Epithelial cell of esophagus (primary cell): ENCODE measurements around the gene CCNY.

Experiments used
- DNase-seq: peaks from one replicate; pipeline ENCODE4 v3.0.0; 2010; ENCODE audit warnings: low read depth
- H3K4me3 ChIP-seq: 2 replicates; pipeline ENCODE4 v1.5.1; 2011; ENCODE audit warnings: mild to moderate bottlenecking, low read length, control low read depth
- CTCF ChIP-seq: IDR thresholded peaks from 2 replicates; pipeline ENCODE4 v1.5.1; 2011; ENCODE audit warnings: low read depth, mild to moderate bottlenecking, low read length, control low read depth, inconsistent platforms; ENCODE audit not compliant: insufficient read depth; ENCODE audit errors: missing control alignments

The CCNY gene

GRCh38 chr10:35588836-35589235, 252.5 kb downstream of the CCNY start:
- no peak overlapping the region for H3K4me3 ChIP-seq
- TF ChIP-seq CTCF: no peak
- no peak for DNase-seq

GRCh38 chr10:35592441-35592840, 256.1 kb downstream of the CCNY start:
- DNase-seq: no peak
- no peak for TF ChIP-seq CTCF
- no peak overlapping the region for H3K4me3 ChIP-seq

- TF ChIP-seq CTCF: no peak
- H3K4me3 ChIP-seq: no peak overlapping the region
- no peak for DNase-seq
Observed at GRCh38 chr10:35594115-35595079, 258.1 kb downstream of the CCNY start.

- no peak for DNase-seq
- no peak for TF ChIP-seq CTCF
- H3K4me3 ChIP-seq: no peak overlapping the region
Observed at GRCh38 chr10:35595106-35595505, 258.8 kb downstream of the CCNY start.

GRCh38 chr10:35598379-35598778, 262.1 kb downstream of the CCNY start:
- no peak for DNase-seq
- no peak overlapping the region for H3K4me3 ChIP-seq
- no peak for TF ChIP-seq CTCF

GRCh38 chr10:35600193-35600592, 263.9 kb downstream of the CCNY start:
- no peak for DNase-seq
- no peak for TF ChIP-seq CTCF
- H3K4me3 ChIP-seq: no peak overlapping the region

- no peak for TF ChIP-seq CTCF
- no peak within 1 kb of the TSS for H3K4me3 ChIP-seq
- DNase-seq: no peak
Observed at GRCh38 chr10:35605191-35605590, 268.9 kb downstream of the CCNY start, which contains the start of gene GJD4. Gene GJD4, plus strand, starts transcription at chr10:35605341. Its CDS starts 227 bp downstream, at chr10:35605568.
